Activated naive CD8-positive, alpha-beta T cell (primary cell): Measurements from ENCODE around the gene TMEM125.

ENCODE experiments used
- H3K27ac Mint-ChIP-seq: one replicate; pipeline ENCODE4 v1.8.0; 2021; ENCODE audit warnings: mixed read lengths
- H3K27me3 Mint-ChIP-seq: one replicate; pipeline ENCODE4 v1.8.0; 2021; ENCODE audit warnings: mixed read lengths
- H3K36me3 Mint-ChIP-seq: one replicate; pipeline ENCODE4 v1.8.0; 2021; ENCODE audit warnings: mixed read lengths
- H3K4me1 Mint-ChIP-seq: one replicate; pipeline ENCODE4 v1.8.0; 2021; ENCODE audit warnings: low read depth, mixed read lengths
- H3K4me3 Mint-ChIP-seq: one replicate; pipeline ENCODE4 v1.8.0; 2021; ENCODE audit warnings: mild to moderate bottlenecking, mixed read lengths
- H3K9me3 Mint-ChIP-seq: one replicate; pipeline ENCODE4 v1.8.0; 2021; ENCODE audit warnings: low read depth, mixed read lengths

The TMEM125 gene

DNA sequence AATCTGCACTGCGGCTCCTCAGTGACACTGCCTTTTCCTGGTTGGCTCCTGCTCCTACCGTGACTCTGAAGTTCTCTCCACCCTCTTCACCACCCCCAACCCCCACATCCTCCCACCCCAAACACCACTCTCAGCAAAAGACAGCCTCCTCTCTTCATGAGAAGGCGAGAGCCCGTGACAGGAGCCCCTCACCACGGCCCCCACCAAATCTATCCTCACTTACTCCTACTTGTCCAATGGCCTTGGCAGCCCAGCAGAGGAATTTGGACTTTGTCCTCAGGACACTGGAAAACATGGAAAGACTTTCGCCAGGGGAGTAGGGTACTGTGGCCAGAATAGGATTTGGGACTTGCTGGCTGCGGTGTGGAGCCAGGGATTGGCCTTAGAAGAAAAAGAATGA is 6.9 kb downstream of the TMEM125 start:
- Mint-ChIP-seq H3K27me3 (peaks cover 5% of the 10 kb centered on the region), H3K4me1 (peaks cover 11% of the 10 kb centered on the region), H3K27ac (no peak overlapping the region), H3K4me3 (no peak overlapping the region), H3K36me3 (peaks cover 6% of the 10 kb centered on the region), H3K9me3 (no peaks in the 10 kb centered on the region)

- Mint-ChIP-seq H3K27ac (no peak overlapping the region), H3K4me1 (peaks cover 9% of the 10 kb centered on the region), H3K27me3 (peaks cover 4% of the 10 kb centered on the region)
These were observed 7.5 kb downstream of the TMEM125 start for GRCh38 chr1:43277116-43277876.

DNA sequence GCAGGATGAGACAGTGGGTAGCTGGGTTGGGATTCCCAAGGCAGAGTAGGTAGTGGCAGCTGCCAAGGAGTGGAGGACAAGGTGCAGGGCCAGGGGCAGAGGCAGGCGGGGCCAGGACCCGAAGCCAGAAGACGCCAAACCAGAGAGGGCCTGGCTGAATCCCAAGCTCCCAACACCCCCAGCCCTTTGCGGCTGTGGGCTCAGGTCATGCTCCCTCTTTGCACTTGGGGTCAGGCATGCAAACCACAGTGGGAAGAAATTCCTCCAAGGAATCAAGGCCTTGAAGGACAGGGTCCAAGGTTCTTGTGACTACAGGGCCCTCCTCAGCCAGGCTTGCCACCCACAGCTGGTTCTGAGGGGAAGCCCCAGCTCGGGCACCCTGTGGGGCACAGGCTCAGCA is 9.4 kb downstream of the TMEM125 start:
- Mint-ChIP-seq H3K9me3 (no peaks in the 10 kb centered on the region), H3K27me3 (peaks cover 4% of the 10 kb centered on the region), H3K4me1 (peaks cover 9% of the 10 kb centered on the region), H3K27ac (no peak overlapping the region), H3K36me3 (peaks cover 6% of the 10 kb centered on the region), H3K4me3 (no peak overlapping the region)

More at GRCh38 chr1:43277116-43277876, 7.5 kb downstream of the TMEM125 start:
- no peaks in the 10 kb centered on the region for H3K9me3 Mint-ChIP-seq
- H3K4me3 Mint-ChIP-seq = no peak overlapping the region
- H3K36me3 Mint-ChIP-seq = peaks cover 6% of the 10 kb centered on the region

- Mint-ChIP-seq H3K4me1 (peaks cover 5% of the 10 kb centered on the region), H3K4me3 (no peak overlapping the region), H3K27me3 (peaks cover 4% of the 10 kb centered on the region)
These were observed 9.9 kb downstream of the TMEM125 start for GRCh38 chr1:43279666-43280065.

DNA sequence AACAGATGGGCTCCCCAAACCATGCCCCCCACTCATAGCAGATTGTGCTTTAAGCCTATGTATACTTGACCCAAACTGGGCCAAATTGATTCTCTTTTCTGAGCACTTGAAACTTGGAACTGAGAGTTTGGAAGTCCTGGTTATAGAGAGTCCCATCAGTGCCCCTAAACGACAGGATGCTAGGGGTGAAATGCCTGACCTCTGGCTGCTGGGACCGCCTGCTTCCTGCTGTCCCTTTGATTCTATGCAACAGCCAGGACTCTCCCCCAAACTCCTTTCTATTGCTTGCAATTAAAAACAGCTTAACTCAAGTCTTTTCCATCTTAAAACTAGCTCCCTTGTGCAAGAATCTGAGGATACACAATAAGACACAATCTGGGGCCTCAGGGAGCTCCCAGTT is 10.9 kb downstream of the TMEM125 start:
- Mint-ChIP-seq H3K4me3 (no peak overlapping the region), H3K9me3 (no peaks in the 10 kb centered on the region), H3K4me1 (no peaks in the 10 kb centered on the region), H3K27ac (no peak overlapping the region), H3K36me3 (peaks cover 3% of the 10 kb centered on the region), H3K27me3 (peaks cover 4% of the 10 kb centered on the region)

More at GRCh38 chr1:43279666-43280065, 9.9 kb downstream of the TMEM125 start:
- peaks cover 3% of the 10 kb centered on the region for H3K36me3 Mint-ChIP-seq
- H3K27ac Mint-ChIP-seq = no peak overlapping the region
- no peaks in the 10 kb centered on the region for H3K9me3 Mint-ChIP-seq

GRCh38 chr1:43282220-43283195 is 12.7 kb downstream of the TMEM125 start:
- Mint-ChIP-seq H3K4me3 (no peak overlapping the region), H3K27ac (no peak overlapping the region), H3K4me1 (no peaks in the 10 kb centered on the region), H3K9me3 (no peaks in the 10 kb centered on the region), H3K27me3 (peaks cover 2% of the 10 kb centered on the region), H3K36me3 (no peaks in the 10 kb centered on the region)

DNA sequence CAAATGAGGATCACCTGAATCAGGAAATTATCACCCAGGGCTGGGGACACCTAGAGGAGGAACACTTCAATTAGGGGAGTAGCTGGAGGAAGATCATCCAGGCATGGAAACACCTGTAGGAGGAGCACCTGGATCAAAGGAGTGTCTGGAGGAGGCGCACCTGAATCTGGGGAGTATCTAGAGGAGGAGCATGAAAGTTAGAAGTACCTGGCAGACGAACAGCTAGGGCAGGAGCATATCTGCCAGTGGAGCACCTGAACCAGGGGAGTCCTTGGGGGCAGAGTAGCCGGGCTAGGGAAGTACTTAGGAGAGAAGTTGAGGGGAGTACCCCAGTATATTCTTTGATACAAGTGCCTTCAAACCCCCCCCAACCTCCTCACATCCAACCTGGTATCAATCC is 14.3 kb downstream of the TMEM125 start:
- no peaks in the 10 kb centered on the region for H3K27me3 Mint-ChIP-seq
- no peaks in the 10 kb centered on the region for H3K9me3 Mint-ChIP-seq
- no peak overlapping the region for H3K4me3 Mint-ChIP-seq
- no peak overlapping the region for H3K27ac Mint-ChIP-seq
- no peaks in the 10 kb centered on the region for H3K4me1 Mint-ChIP-seq
- no peaks in the 10 kb centered on the region for H3K36me3 Mint-ChIP-seq

DNA sequence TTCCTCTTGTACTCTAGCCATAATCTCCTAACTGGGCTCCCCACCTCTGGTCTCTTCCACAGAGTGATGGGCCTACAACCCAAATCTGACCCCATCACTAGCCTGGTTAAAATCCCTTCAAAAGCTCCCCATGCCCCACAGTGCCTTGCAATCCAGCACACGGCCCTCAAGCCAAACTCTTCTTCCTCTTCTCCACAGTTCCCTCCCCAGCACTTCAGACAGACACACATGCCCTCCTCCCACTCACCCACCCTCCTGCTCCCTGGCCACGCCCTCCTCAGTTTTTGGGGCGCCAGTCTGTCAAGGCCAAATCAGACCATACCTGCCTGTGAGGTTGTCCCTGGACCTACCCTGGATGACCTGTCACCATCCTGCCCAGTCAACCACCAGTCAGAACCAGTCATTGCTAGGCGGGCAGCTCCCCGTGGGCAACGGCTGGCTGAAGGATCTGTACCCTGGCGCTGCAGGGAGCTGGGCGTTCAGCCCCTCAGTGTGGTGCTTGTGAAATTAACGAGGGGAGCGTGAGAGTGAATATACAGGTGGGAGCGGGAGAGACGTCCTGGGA is 14.8 kb downstream of the TMEM125 start:
- Mint-ChIP-seq H3K9me3 (no peaks in the 10 kb centered on the region), H3K27me3 (no peaks in the 10 kb centered on the region), H3K4me1 (no peaks in the 10 kb centered on the region), H3K36me3 (no peaks in the 10 kb centered on the region), H3K27ac (no peak overlapping the region), H3K4me3 (no peak overlapping the region)

GRCh38 chr1:43285269-43285990 is 15.6 kb downstream of the TMEM125 start, which contains the start of gene C1orf210:
Gene C1orf210, minus strand, starts transcription at chr1:43285581. Its CDS starts 2,311 bp downstream, at chr1:43283270.
- no peak within 1 kb of the TSS for H3K27ac Mint-ChIP-seq
- H3K27me3 Mint-ChIP-seq = no peaks in the 10 kb centered on the region

GRCh38 chr1:43286115-43286514 is 16.3 kb downstream of the TMEM125 start:
- Mint-ChIP-seq H3K36me3 (no peaks in the 10 kb centered on the region), H3K9me3 (no peaks in the 10 kb centered on the region), H3K27ac (no peak overlapping the region), H3K27me3 (no peaks in the 10 kb centered on the region), H3K4me1 (no peaks in the 10 kb centered on the region), H3K4me3 (no peak overlapping the region)

More at GRCh38 chr1:43285269-43285990, 15.6 kb downstream of the TMEM125 start, which contains the start of gene C1orf210:
- Mint-ChIP-seq H3K4me1 (no peaks in the 10 kb centered on the region), H3K9me3 (no peaks in the 10 kb centered on the region), H3K4me3 (no peak within 1 kb of the TSS), H3K36me3 (no peaks in the 10 kb centered on the region)

DNA sequence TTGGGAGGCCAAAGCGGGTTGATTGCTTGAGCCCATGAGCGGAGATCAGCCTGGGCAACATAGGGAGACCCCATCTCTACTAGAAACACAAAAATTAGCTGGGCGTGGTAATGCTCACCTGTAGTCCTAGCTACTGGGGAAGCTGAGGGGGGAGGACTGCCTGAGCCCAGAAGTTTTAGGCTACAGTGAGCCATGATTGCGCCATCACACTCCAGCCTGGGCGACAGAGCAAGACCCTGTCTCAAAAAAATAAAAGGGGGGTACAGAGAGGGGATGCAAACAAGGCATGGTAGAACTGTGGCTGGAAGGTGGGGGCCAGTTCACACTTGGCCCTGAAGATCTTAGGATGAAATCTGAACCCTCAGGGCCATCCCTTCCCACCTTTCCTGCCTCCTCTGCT is 16.8 kb downstream of the TMEM125 start:
- Mint-ChIP-seq H3K27ac (no peak overlapping the region), H3K4me3 (no peak overlapping the region), H3K27me3 (no peaks in the 10 kb centered on the region), H3K4me1 (no peaks in the 10 kb centered on the region), H3K9me3 (no peaks in the 10 kb centered on the region), H3K36me3 (no peaks in the 10 kb centered on the region)

GRCh38 chr1:43288058-43288784 is 18.4 kb downstream of the TMEM125 start:
- Mint-ChIP-seq H3K27me3 (no peaks in the 10 kb centered on the region), H3K27ac (no peak overlapping the region), H3K4me3 (no peak overlapping the region)

GRCh38 chr1:43288785-43289706 is 19.3 kb downstream of the TMEM125 start:
- Mint-ChIP-seq H3K4me1 (no peaks in the 10 kb centered on the region), H3K9me3 (no peaks in the 10 kb centered on the region), H3K27ac (no peak overlapping the region), H3K27me3 (no peaks in the 10 kb centered on the region), H3K4me3 (no peak overlapping the region), H3K36me3 (no peaks in the 10 kb centered on the region)

More at GRCh38 chr1:43288058-43288784, 18.4 kb downstream of the TMEM125 start:
- Mint-ChIP-seq H3K36me3 (no peaks in the 10 kb centered on the region), H3K4me1 (no peaks in the 10 kb centered on the region), H3K9me3 (no peaks in the 10 kb centered on the region)
